WERI-Rb-1 (cell line): ENCODE measurements around the gene CD27.

Source experiments
- DNase-seq: peaks from one replicate; pipeline ENCODE4 v3.0.0-alpha.2; 2020
- H3K27ac ChIP-seq: fragments of 250-450 bp; sonication (Bioruptor Pico); 2 replicates; pipeline ENCODE4 v1.5.1; 2020; ENCODE audit warnings: mild to moderate bottlenecking, moderate library complexity
- H3K27me3 ChIP-seq: fragments of 250-450 bp; sonication (Bioruptor Pico); 2 replicates; pipeline ENCODE4 v1.5.1; 2021; ENCODE audit warnings: mild to moderate bottlenecking, low read depth, moderate library complexity; ENCODE audit not compliant: insufficient read depth, severe bottlenecking
- H3K36me3 ChIP-seq: fragments of 250-450 bp; sonication (Bioruptor Pico); 2 replicates; pipeline ENCODE4 v1.5.1; 2020; ENCODE audit warnings: mild to moderate bottlenecking, moderate library complexity
- H3K4me3 ChIP-seq: 2 replicates; pipeline ENCODE4 v1.5.1; 2011; ENCODE audit warnings: low read depth, mild to moderate bottlenecking, control low read depth, low read length
- H3K9me3 ChIP-seq: fragments of 250-450 bp; sonication (Bioruptor Pico); 2 replicates; pipeline ENCODE4 v1.5.1; 2021; ENCODE audit warnings: mild to moderate bottlenecking, moderate library complexity; ENCODE audit not compliant: severe bottlenecking
- CTCF ChIP-seq: IDR thresholded peaks from 2 replicates; pipeline ENCODE4 v1.5.1; 2011; ENCODE audit warnings: low read depth, mild to moderate bottlenecking, control low read depth, inconsistent platforms, low read length

CD27 gene

DNA sequence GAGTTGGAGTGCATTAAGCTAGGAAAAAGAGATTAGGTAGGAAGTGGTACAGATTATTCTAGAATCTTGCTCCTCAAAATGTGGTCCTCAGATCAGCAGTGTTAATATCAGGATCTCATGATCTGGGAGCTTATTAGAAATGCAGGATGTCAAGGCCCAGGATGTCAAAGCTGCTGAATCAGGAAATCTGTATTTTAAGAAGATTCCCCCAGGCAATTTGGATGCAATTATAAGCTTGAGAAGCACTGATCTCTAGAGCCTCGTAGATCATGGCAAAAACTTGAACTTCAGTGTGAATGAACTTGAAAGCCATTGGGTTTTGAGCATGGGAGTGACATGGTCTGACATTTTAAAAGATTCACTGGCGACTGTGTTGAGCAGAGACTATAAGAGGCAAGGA lies 55.7 kb downstream of the CD27 start:
- no peak overlapping the region for H3K4me3 ChIP-seq
- TF ChIP-seq CTCF = no peak
- H3K36me3 ChIP-seq = peaks cover 82% of the 10 kb centered on the region
- no peaks in the 10 kb centered on the region for H3K27me3 ChIP-seq
- no peak for DNase-seq
- H3K27ac ChIP-seq = no peak overlapping the region
- no peaks in the 10 kb centered on the region for H3K9me3 ChIP-seq
